ENCODE measurements around the gene NELL1. TPM values are rescaled to one million over a fixed set of nuclear protein-coding genes. Genes with fewer than 3 reads are reported as not detected.

The NELL1 gene
- total RNA-seq, 1 experiment from 2014 or later, result not detected

DNA sequence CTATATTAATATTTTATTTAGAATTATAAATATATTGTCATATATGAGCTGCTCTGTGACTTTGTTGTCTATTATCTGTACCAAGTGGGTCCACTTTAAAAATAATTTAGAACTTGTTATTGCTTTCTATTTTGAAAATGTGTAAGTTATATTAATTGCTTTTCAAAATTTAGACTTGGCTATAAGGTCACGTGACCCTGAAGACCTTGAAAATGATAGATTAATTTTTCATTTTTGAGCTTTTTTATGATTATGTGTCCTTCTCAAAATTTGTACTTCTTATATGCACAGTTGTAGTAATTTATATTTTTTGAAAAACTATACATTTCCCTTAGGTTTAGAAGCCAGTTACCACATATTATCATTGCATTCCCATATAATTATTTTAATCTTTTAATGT is 826.5 kb downstream of the NELL1 start:
- DNase-seq, result no peak
- no peak overlapping the region for H3K27ac Mint-ChIP-seq (ENCODE audit: unreplicated experiment)
- H3K36me3 Mint-ChIP-seq (ENCODE audit: insufficient read depth, unreplicated experiment), result no peaks in the 10 kb centered on the region
- no peaks in the 10 kb centered on the region for H3K36me3 ChIP-seq (ENCODE audit: control insufficient read depth, insufficient read depth, low read length)
- CTCF ChIA-PET, result no interaction called here
- intact Hi-C loops (cut with micrococcal nuclease; ENCODE audit: unreplicated experiment), result no loop called here
- no peak overlapping the region for H3K4me3 Mint-ChIP-seq (ENCODE audit: unreplicated experiment)
- no peaks in the 10 kb centered on the region for H3K4me1 Mint-ChIP-seq (ENCODE audit: low read depth, unreplicated experiment)
- H3K9me3 ChIP-seq, result no peaks in the 10 kb centered on the region
- H3K4me3 ChIP-seq (ENCODE audit: low read depth, low read length), result no peak overlapping the region
- no peaks in the 10 kb centered on the region for H3K27me3 ChIP-seq (replicated peaks; ENCODE audit: control insufficient read depth, insufficient read depth, low read length)
- TF ChIP-seq, protein P1, sequence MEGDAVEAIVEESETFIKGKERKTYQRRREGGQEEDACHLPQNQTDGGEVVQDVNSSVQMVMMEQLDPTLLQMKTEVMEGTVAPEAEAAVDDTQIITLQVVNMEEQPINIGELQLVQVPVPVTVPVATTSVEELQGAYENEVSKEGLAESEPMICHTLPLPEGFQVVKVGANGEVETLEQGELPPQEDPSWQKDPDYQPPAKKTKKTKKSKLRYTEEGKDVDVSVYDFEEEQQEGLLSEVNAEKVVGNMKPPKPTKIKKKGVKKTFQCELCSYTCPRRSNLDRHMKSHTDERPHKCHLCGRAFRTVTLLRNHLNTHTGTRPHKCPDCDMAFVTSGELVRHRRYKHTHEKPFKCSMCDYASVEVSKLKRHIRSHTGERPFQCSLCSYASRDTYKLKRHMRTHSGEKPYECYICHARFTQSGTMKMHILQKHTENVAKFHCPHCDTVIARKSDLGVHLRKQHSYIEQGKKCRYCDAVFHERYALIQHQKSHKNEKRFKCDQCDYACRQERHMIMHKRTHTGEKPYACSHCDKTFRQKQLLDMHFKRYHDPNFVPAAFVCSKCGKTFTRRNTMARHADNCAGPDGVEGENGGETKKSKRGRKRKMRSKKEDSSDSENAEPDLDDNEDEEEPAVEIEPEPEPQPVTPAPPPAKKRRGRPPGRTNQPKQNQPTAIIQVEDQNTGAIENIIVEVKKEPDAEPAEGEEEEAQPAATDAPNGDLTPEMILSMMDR (IDR thresholded peaks at IDR 0.05; ENCODE audit: insufficient read depth in 1 of 2, low read depth in 1 of 2, low read length in 1 of 2, severe bottlenecking in 1 of 2, unreplicated experiment in 1 of 2), result no peak
- H3K27me3 Mint-ChIP-seq (ENCODE audit: insufficient read depth, unreplicated experiment), result no peaks in the 10 kb centered on the region
- no peaks in the 10 kb centered on the region for H3K4me1 ChIP-seq
- POLR2A ChIA-PET, result no interaction called here
- no peaks in the 10 kb centered on the region for H3K9me3 Mint-ChIP-seq (ENCODE audit: unreplicated experiment)
- BruUV-seq (replicated peaks), result no TSS peak

DNA sequence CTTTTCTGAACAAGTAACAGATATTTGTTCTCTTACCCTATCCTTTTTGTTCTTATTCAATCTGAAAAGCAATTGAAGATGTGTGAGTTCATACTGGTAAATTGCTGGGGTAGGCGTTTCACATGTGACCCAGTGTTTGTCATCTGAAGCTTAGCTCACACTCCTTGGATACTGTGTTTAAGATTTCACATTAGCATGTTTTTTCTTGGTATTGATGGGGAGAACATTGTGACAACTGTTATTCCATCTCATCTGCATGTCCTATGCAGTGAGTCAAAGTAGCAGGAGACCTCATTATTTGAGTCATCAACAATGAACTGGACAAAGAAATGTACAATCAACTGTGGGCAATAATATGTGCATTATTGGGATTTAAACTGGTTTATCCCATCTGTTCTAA is 831.9 kb downstream of the NELL1 start:
- TF ChIP-seq, protein P1 (IDR thresholded peaks at IDR 0.05; ENCODE audit: insufficient read depth in 1 of 2, low read depth in 1 of 2, low read length in 1 of 2, severe bottlenecking in 1 of 2, unreplicated experiment in 1 of 2), result no peak
- H3K36me3 Mint-ChIP-seq (ENCODE audit: insufficient read depth, unreplicated experiment), result no peaks in the 10 kb centered on the region
- intact Hi-C loops (cut with micrococcal nuclease; ENCODE audit: unreplicated experiment), result no loop called here
- no peaks in the 10 kb centered on the region for H3K4me1 ChIP-seq
- no peaks in the 10 kb centered on the region for H3K27me3 Mint-ChIP-seq (ENCODE audit: insufficient read depth, unreplicated experiment)
- no peaks in the 10 kb centered on the region for H3K27me3 ChIP-seq (replicated peaks; ENCODE audit: control insufficient read depth, insufficient read depth, low read length)
- DNase-seq, result no peak
- no TSS peak for BruUV-seq (replicated peaks)
- no peaks in the 10 kb centered on the region for H3K36me3 ChIP-seq (ENCODE audit: control insufficient read depth, insufficient read depth, low read length)
- no peak overlapping the region for H3K27ac Mint-ChIP-seq (ENCODE audit: unreplicated experiment)
- H3K9me3 Mint-ChIP-seq (ENCODE audit: unreplicated experiment), result no peaks in the 10 kb centered on the region
- H3K4me1 Mint-ChIP-seq (ENCODE audit: low read depth, unreplicated experiment), result no peaks in the 10 kb centered on the region
- no peaks in the 10 kb centered on the region for H3K9me3 ChIP-seq
- no peak overlapping the region for H3K4me3 Mint-ChIP-seq (ENCODE audit: unreplicated experiment)
- POLR2A ChIA-PET, result no interaction called here
- CTCF ChIA-PET, result no interaction called here
- no peak overlapping the region for H3K4me3 ChIP-seq (ENCODE audit: low read depth, low read length)

DNA sequence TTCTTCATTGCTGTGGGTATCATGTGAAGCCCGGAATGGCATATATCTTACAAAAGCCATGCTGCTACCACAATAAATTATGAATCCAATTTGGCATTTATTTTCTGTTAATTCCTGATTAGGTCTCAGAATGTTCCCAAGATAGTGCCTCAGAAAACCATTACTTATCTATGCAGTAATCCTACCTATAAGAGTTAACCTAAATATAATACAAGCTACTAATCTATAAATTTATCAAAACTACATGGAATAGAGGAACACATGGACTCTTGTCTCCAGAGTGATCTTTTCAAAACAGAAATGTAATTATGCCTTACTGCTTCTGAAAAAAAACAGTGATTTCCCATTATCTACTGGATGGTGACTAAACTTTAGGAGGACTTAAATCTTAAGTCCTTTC is 835.7 kb downstream of the NELL1 start:
- no peaks in the 10 kb centered on the region for H3K9me3 Mint-ChIP-seq (ENCODE audit: unreplicated experiment)
- intact Hi-C loops (cut with micrococcal nuclease; ENCODE audit: unreplicated experiment), result no loop called here
- TF ChIP-seq, protein P1 (IDR thresholded peaks at IDR 0.05; ENCODE audit: insufficient read depth in 1 of 2, low read depth in 1 of 2, low read length in 1 of 2, severe bottlenecking in 1 of 2, unreplicated experiment in 1 of 2), result no peak
- H3K4me3 Mint-ChIP-seq (ENCODE audit: unreplicated experiment), result no peak overlapping the region
- H3K27me3 Mint-ChIP-seq (ENCODE audit: insufficient read depth, unreplicated experiment), result no peaks in the 10 kb centered on the region
- H3K9me3 ChIP-seq, result no peaks in the 10 kb centered on the region
- no peak for DNase-seq
- no peaks in the 10 kb centered on the region for H3K4me1 ChIP-seq
- no peak overlapping the region for H3K27ac Mint-ChIP-seq (ENCODE audit: unreplicated experiment)
- CTCF ChIA-PET, result no interaction called here
- no TSS peak for BruUV-seq (replicated peaks)
- no peaks in the 10 kb centered on the region for H3K36me3 Mint-ChIP-seq (ENCODE audit: insufficient read depth, unreplicated experiment)
- POLR2A ChIA-PET, result no interaction called here
- H3K36me3 ChIP-seq (ENCODE audit: control insufficient read depth, insufficient read depth, low read length), result no peaks in the 10 kb centered on the region
- H3K4me1 Mint-ChIP-seq (ENCODE audit: low read depth, unreplicated experiment), result no peaks in the 10 kb centered on the region
- no peak overlapping the region for H3K4me3 ChIP-seq (ENCODE audit: low read depth, low read length)
- H3K27me3 ChIP-seq (replicated peaks; ENCODE audit: control insufficient read depth, insufficient read depth, low read length), result no peaks in the 10 kb centered on the region

Measured in Caco-2 (cell line).